CD4-positive, alpha-beta T cell treated with Interleukin-21 for 1 hour (primary cell): Measurements from ENCODE around the gene PHF12.
A peak's percentile ranks its signal among the peaks of the same experiment; 100 is the strongest.
"Not testable (repeated sequence)": the region's sequence is repeated elsewhere in the genome, so short reads cannot be mapped to it uniquely, and the experiment has no call there.

Source experiments
- DNase-seq: peaks from one replicate; pipeline ENCODE4 v3.0.0-alpha.2; 2020

The PHF12 gene

DNA sequence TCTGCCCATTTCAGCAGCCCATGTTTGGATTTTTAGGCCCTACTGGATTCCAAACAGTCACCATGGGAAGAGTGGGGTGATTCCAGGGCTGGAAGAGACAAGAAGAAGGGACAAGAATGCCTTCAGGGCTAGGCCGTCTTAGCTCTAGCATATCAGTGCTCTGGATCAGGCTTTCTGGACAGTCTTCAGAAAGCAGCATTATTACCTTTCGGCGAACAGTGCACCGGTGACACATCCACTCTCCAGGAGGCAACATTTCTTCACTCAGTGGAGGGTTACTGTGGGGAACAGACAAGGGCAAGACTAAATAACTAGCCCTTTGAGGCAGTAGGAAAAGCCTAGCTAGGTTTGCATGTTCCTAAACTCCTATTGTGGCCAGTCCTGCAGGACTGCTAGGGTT lies 24.5 kb downstream of the PHF12 start:
- no peak for DNase-seq

DNA sequence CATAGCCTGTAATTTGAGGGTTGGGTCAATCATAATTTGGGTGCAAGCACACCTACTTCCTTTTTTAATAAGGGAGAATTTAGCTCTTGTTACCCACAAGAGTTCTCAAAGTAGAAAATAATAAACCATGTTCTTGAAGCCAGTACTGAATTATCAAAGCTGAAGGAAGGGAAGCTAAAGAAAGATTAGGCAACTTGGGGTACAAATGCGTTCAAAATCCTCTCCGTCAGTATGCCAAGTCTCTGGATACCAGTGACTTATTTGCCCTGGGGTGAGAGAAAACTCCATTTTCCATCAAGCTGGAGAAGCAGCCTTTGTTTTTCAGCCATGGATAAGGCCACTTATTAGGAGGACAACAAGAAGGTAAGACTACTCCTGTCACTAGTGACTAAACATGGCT lies 25.0 kb downstream of the PHF12 start:
- no peak for DNase-seq

DNA sequence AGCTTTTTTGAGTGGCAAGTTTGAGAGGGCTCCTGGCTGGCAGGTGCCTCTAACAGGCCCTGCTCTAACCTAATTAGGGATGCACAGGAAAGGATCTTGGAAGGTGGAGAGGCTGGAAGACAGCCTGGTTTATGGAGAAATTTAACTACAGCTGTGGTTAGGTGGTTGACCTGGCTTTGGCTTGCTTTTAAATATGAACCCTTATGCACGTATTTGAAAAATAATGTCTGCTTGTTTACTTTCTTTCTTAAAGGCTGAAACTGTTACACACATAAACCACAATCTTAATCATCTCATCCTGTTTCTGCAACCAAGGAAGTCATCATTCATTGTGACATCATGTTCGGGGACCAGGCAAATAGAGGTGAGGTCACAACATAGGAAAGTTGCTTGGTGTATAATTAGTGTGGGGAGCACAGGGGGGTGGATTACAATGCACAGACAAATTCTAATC lies 25.4 kb downstream of the PHF12 start:
- peak; percentile 91 for DNase-seq

DNA sequence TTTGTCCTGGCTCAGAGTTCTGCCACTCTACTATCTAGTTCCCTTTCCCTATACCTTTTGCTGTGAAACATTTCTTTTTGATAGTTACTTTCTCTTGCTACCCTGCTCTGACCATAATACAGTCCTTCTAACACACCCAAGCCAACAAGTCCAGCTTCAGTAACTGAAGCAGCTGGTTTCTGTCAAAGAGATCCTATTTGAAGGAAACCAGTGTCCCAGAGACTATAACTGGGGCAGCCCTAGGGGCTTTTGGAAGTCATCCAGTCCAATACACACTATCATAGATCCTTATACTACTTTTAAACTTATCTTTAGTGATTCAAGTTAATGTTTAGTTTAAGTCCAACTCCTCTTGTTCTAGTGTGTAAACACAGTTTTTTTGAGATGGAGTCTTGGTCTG lies 31.1 kb downstream of the PHF12 start:
- DNase-seq: no peak

DNA sequence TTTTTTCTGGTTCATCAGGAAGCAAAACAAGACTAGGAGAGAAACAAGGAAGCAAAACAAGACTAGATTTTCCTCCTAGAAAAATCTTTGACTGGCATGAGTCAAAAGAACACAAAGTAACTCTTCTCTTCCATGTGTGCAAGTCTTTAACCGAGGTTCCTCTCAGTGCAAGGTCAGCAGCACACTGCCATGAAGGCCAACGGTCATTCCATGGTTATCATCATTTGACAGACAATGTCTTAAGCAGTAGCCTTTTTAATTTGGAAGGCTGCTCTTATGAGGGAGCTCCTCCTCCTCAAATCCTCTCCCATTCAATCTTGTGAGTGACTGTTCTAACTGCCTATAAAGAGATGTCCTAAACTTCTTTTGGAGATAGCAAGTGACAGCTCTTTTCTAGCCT lies 33.0 kb downstream of the PHF12 start:
- DNase-seq: no peak

DNA sequence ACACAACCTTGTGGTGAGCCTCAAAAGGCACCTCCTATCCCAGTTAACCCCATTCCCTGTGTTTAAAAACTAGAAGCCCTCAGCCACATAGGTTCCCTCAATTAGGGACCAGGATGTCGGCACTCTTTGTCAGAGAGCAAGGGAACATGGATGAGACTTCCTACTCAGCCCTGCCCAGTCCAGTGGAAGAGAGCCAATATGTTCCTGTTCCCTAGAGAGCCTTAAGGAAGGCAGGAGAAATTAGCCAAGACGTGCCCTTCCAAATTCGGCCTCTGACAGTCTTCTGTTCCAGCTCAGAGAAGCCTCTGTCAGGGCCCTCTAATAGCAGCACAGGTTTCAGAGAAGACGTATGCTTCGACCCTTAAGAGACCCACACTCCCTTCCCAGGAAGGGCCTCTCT lies 33.9 kb downstream of the PHF12 start:
- DNase-seq: no peak

DNA sequence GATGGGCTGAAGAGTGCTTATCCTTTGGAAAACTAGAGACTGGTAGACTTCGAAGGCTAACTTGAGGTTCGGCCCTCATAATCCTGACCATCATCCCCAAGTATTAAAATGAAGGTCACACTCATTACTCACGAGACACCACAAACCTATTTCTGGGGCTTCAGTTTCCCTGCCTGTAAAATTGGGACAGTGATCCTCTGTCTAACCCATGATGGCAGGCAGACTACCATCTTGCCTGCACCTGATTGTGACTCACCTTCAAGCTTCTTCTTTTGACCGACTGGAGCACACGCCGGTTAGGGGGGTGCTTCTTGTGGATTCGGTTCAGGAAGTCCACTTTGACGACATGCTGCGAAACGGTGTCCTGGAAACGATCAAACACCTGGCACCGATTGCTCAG lies 34.3 kb downstream of the PHF12 start:
- DNase-seq: no peak

DNA sequence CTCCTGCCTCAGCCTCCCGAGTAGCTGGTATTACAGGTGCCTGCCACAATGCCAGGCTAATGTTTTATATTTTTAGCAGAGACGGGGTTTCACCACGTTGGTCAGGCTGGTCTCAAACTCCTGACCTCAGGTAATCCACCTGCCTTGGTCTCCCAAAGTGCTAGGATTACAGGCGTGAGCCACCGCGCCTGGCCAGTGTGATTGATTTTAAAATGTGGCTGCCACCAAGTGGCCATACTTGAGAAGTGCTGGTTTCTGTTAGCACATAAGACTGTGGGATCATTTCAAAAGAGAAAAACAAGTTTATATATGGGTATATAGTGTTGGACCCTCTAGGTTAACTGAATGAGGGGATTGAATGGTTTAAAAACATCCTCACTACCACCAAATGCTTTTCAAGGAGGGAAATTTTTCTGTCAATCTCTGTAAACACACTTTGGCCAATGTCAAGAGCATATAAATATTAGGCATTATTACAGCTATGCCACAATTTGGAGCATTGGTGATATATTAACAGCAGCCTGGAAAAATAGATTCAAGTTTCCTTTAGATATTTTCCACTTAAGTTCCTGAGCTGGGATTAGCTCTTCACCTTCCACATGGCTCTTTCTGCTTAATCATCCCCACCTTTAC lies 34.9 kb downstream of the PHF12 start:
- DNase-seq: peak; percentile 64

DNA sequence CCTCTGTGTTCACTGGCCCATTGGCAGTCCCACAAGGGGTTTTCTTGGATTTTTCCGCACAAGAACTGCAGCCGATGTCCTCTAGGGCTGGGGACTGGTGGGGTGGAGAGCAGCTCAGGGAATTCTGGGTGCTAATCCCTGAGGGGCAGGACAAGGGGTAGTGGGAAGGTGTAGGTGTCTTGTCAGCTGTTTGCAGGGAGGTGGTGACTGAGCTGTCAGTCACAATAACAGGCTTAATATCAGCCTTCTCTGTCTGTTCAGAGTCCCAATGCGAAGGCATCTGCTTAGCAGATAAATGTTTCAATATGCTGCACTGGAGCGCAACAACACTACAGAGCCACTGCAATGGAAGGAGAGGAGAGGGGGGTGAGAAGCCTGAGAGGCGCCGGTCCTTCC lies 38.4 kb downstream of the PHF12 start:
- no peak for DNase-seq

DNA sequence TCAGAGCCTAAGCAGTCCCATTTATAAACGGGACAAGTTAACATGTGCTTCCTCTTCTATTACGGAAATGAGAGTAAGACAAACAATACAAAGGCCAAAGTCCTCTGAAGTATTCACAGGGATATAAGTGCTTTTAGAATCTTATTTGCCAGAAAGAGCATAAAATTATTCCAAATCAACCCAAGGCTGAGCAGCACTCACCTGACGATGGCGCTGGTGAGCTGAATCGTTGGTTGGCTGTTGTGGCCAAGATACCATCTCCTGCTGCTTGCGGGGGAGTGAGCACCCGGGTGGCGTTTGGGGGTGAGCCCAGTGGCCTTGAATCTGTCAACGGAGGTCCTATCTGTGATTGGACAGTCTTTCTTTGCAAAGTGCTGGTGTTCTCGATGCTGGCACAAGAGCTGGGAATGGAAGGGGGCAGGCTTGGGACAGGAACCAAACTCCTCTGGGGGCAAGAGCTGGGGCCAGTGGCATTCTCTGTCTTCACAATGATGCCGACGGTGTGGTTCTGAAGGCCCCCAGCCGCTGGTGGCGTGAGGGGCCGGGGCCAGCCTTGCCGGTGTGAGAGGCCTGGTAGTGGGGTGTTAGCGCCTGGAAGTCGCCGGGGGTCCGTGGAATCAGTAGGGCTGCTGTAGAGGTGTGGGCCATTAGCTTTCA lies 38.9 kb downstream of the PHF12 start:
- no peak for DNase-seq

DNA sequence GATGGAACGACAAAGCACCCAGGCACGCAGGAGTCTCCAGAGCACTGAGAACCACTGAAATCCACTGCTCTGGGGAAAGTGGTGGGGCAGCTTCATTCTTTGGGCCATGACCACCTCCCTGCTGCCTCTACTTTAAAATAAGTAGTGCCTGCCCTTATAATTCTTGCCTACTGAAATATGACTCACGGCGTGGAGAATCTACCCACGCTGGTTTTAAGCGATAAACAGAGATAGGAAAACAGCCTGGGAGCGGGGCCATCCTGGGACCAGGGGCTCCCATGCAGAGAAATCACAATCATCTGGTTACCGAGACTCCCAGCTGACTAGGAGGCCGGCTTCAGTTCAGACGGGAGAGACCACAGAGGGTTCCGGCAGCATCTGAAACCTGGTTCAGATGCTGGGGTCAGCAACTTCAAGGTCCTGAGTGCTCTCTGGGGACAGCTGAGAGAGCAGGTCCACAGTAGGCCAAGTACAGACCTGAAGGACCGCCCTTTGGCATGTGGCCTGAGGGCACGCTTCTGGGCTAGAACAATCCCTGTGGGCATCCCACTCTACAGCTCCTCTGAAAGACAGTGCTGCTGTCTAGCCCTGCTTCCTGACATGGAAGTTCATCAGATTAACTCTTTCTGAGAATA lies 39.8 kb downstream of the PHF12 start:
- DNase-seq: no peak

DNA sequence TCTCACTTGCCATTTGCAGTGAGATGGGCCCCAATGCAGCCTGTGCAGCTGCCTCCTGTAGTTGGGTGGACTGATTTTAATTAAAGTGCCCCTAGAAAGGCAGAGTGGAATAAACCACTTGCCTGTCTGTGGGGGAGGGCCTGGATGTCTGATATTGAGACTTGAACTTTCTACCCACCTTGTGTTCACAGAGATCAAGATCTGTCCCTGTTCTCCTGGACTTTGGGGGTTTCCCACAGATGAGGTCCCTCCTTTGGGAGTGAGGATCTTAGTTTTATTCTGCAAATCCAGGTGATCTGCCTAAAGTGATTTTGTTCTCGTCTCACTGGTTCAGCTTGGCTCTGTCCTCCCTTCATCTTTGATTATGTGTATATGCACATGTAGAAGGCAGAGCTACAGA lies 40.8 kb downstream of the PHF12 start:
- DNase-seq: no peak

DNA sequence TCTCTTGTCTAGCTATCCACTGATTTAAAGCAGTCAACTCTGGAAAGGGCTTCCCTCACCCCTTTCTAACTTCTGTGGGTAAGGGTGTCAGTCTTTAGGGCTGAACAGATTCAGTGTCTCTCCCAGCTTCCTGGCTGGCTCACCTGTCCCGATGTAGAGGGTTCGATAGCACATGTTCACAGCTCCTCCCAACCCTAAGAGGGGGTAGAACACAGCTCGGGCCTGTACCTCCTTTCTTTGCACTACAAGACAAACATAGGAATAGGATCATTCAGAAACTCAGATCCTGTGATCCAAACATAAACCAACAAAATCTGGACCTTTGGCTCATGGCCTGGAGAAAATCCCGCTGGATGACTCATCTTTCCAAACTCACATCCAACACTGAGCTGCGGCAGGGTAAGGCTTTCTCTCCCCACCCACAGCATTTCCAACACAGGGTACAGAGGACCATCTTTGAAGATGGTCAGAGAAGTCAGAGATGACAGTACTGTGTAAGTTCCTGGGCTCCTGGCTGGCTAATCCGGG lies 42.6 kb downstream of the PHF12 start:
- no peak for DNase-seq

DNA sequence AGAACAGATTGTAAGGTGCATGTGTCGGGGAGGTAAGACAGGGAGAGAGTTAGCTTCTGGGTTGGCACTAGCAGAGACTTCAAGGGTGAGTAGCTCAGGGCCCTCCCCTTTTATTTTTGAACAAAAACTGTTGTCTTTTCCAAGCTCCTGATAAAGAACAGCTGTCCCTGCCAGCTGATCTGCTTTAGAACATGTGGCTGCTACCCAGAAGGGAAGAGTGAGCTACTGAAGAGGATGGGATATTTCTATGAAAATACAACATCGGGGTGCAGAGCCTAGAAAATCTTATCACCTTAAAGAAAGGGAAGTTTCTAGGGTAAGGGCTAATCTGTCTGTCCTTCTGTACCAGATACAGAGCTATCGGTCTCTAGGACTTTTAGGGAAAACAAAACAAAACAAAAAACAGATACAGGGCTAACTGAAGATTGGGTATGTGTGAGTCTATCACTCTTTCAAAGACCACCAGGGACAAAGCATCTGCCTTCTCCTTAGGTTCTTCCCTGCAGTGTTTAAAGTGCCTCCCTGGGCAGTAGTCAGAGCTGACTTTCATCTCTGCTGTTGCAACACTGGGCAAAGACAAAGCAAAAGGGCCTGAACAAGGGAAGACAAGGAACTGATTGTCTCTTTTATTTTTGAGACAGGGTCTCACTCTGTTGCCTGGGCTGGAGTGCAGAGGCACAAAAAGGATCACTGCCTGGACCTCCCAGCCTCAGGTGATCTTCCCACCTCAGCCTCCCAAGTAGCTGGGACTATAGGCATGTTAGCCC lies 43.4 kb downstream of the PHF12 start:
- no peak for DNase-seq

DNA sequence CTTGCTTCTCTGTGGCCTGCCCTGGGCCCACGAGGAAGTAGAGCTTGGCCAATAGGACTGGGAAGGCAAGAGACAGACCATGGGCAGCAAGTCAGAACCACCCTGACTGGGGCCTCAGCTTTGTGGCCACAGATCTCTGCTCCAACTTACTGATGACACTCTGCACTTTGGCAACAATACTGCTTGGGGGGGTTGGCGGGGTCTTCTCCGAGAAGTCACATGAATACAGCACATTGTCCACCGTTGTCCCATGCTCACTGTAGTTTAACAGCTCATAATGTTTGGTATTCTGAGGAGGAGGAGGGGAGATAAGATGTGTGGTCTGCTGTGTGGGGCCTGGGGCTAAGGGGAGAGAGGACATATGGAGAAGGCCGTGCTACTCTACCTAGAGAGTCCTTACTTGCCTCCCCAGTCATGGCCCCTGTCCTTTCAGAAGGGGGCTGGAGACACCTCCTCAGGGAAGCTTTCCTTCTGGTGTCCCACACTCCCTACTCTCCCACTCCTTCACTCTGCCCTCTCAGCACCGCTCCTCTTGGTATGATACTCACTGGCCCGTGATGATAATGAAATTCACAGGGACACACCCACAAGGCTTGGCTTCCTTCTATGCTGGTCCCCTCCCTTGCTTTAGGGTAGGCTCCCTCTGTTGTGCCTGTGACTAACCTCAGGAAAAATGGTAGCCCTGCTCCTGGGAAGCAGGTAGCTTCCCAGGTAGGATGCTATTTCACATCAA lies 44.4 kb downstream of the PHF12 start:
- DNase-seq: no peak

DNA sequence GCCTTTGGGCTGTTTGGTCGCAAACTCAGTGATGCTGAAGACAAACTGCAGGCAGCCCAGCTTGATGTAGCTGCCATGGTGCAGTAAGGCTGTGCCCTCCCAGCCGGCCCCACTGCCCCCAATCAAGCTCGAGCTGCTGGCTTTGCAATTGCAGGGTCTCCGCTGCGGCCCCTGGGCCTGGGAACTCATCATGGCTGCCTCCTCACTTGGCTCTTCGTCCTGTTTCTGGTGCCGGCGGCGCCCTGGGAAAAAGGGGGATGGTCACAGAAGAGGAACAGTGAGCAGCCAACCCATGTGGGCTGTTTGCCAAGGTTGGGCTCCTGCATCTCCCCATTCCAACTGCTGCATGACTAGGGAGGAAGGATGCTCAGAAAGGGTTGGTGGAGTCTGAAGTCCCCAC lies 45.0 kb downstream of the PHF12 start:
- no peak for DNase-seq

DNA sequence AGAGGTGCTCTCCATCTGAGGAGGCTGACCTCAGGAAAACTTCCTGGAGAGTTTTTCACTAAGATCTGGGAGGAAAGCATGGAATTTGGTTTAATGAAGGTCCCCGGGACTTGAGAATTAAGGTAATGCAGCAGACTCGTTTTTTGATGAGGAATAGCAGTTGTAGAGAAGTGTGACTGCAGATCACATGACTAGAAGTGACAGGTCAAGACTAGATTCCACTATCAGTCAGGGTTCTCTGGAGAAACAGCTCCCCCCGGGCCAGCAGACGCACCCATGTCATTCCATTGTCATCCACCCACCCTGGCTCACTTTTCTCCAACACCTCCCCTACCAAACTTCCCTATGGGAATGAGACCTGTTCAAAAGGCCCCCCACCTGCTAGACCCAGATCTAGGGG lies 46.5 kb downstream of the PHF12 start:
- no peak for DNase-seq

DNA sequence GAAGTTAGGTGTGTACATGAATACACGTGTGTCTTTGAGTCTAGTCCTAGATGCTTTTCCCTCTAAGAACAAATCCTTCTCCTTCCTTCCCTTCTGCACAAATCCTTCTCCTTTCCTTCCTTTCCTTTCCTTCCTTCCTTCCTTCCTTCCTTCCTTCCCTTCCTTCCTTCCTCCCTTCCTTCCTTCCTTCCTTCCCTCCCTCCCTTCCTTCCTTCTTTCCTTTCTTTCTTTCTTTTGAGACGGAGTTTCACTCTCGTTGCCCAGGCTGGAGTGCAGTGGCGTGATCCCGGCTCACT lies 47.8 kb downstream of the PHF12 start:
- DNase-seq: not testable (repeated sequence)

DNA sequence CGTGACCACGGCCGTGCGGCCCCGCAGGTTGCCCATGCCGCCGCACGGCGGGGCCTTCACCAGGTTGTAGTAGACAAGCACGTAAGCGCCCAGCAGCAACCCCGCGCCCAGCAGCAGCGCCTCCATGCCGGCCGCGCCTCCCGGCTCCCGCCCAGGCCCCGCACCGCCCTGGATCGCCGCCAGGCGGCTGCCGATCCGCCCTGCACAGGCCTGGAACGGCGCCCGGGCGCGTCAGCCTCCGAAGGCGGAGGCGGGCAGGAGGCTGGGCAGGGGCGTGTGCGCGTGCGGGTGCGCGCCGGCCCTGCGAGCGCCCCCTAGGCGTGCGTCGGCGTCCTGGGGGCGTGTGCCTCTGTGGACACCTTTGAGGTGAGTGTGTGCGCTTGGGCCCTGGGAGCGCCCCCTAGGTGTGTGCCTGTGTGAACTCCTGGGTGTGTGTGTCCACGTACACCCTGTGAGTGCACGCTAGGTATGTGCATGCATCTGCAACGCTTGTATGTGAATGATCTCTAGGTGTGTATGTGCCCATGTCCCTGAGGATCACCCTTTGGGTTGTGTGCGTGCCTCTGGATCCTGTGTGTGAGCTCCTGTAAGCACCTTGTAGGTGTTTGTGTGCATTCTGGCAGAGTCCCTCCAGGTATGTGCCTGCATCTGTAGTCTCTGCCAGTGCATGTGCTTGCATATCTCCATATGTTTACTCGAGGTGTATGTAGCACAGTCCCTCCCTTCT lies 48.3 kb downstream of the PHF12 start, which contains the start of gene DHRS13:
DHRS13 (minus strand) TSS at position 261 of the 727 bp plus-strand sequence; CDS start at position 126, 135 bp downstream.
- peak; percentile 95 for DNase-seq

DNA sequence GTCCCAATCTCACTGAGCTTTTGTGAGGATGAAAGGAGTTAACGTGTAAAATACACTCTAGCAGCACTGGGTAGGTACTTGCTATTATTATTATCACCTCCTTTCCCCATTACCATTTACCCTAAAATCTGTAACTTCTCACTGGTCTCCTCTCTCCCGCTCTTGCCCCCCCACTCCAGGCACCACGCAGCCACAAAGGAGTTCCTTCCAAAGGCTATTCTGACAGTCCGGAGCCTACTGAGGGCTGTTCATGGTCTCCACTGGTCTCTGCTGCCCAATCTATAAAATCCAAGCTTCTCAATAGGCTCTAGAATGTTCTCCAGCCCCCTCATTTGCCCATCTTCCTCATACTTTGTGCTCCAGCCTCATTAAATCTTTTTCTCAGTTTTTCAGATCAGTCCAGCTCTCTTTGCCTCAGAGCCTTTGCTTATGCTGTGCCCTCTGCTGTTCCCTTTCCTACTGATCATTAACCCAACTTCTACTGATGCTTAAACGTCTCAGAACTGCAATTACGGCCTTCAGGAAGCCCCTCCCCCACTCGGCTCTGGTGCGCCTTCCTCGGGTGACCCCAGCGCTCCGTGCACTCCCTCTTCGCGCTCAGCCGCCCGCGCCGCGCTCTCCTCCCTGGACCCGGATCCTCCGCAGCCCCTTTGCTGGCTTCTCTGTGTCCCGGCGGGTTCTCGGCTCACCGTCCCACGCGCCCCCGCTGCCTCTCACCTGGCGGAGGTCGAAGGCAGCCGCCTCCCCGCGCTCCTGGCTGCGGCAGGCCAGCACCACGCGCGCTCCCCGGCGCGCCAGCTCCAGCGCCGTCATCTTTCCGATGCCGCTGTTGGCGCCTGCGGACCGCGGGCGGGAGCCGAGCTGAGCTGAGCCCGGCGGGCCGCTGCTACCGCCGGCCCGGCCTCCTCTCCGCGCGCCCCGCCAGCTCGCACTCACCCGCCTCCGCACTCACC lies 49.2 kb downstream of the PHF12 start:
- DNase-seq: peak; percentile 53
